ENCODE data around the gene DTD1.

Gene DTD1, protein sequence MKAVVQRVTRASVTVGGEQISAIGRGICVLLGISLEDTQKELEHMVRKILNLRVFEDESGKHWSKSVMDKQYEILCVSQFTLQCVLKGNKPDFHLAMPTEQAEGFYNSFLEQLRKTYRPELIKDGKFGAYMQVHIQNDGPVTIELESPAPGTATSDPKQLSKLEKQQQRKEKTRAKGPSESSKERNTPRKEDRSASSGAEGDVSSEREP
- long read RNA-seq, donor 1, transcript DTD1-201 (6 exons, 1,387 nt), result major isoform, 19 of 64 reads
- long read RNA-seq, donor 1, partial matches to known transcripts, result 45 of 64 reads
- long read RNA-seq, donor 1, other reads (novel, unspliced or antisense), result 0 of 64 reads
- long read RNA-seq, donor 2, transcript DTD1-201 (6 exons, 1,387 nt), result major isoform, 13 of 14 reads
- long read RNA-seq, donor 2, partial matches to known transcripts, result 0 of 14 reads
- long read RNA-seq, donor 2, other reads (novel, unspliced or antisense), result 0 of 14 reads
- long read RNA-seq, donor 3, transcript DTD1-201 (6 exons, 1,387 nt), result major isoform, 9 of 23 reads
- long read RNA-seq, donor 3, partial matches to known transcripts, result 14 of 23 reads
- long read RNA-seq, donor 3, other reads (novel, unspliced or antisense), result 0 of 23 reads
- long read RNA-seq, donor 4, transcript DTD1-201 (6 exons, 1,387 nt), result major isoform, 16 of 22 reads
- long read RNA-seq, donor 4, partial matches to known transcripts, result 5 of 22 reads
- long read RNA-seq, donor 4, other reads (novel, unspliced or antisense), result 0 of 22 reads
- long read RNA-seq, donor 5, transcript DTD1-201 (6 exons, 1,387 nt), result major isoform, 15 of 20 reads
- long read RNA-seq, donor 5, partial matches to known transcripts, result 5 of 20 reads
- long read RNA-seq, donor 5, other reads (novel, unspliced or antisense), result 0 of 20 reads
- long read RNA-seq, donor 6, transcript DTD1-201 (6 exons, 1,387 nt), result major isoform, 14 of 40 reads
- long read RNA-seq, donor 6, partial matches to known transcripts, result 24 of 40 reads
- long read RNA-seq, donor 6, other reads (novel, unspliced or antisense), result 0 of 40 reads
- long read RNA-seq, donor 7, transcript DTD1-201 (6 exons, 1,387 nt), result major isoform, 20 of 20 reads
- long read RNA-seq, donor 7, partial matches to known transcripts, result 0 of 20 reads
- long read RNA-seq, donor 7, other reads (novel, unspliced or antisense), result 0 of 20 reads
- long read RNA-seq, donor 8, transcript DTD1-201 (6 exons, 1,387 nt), result major isoform, 18 of 47 reads
- long read RNA-seq, donor 8, partial matches to known transcripts, result 29 of 47 reads
- long read RNA-seq, donor 8, other reads (novel, unspliced or antisense), result 0 of 47 reads

- peak; percentile 88 for DNase-seq
Measured at GRCh38 chr20:18587665-18588573, at the start of gene DTD1. DTD1 (plus strand) TSS chr20:18588054; CDS start chr20:18588073, 19 bp downstream.

DNA sequence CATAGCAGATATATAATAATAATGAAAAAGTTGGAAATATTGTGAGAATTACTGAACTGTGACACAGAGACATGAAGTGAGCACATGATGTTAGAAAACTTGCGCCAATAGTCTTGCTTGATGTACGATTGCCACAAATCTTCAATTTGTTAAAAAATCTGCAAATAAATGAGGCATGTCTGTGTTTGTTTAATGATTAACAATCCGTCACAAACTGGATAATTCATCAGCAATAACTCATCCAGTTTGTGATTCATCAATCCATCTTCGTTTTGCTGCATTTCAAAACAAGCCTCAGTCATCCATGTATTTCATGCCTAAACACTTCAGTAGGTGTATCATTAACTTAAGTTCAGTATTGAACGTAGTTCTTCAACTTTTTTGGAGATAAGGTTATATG is 46.1 kb upstream of the DTD1 start:
- no peak for DNase-seq

GRCh38 chr20:18543216-18543615 is 44.6 kb upstream of the DTD1 start:
- DNase-seq, result no peak

GRCh38 chr20:18543932-18544331 is 43.9 kb upstream of the DTD1 start:
- DNase-seq, result no peak

GRCh38 chr20:18545566-18545965 is 42.3 kb upstream of the DTD1 start:
- no peak for DNase-seq

DNA sequence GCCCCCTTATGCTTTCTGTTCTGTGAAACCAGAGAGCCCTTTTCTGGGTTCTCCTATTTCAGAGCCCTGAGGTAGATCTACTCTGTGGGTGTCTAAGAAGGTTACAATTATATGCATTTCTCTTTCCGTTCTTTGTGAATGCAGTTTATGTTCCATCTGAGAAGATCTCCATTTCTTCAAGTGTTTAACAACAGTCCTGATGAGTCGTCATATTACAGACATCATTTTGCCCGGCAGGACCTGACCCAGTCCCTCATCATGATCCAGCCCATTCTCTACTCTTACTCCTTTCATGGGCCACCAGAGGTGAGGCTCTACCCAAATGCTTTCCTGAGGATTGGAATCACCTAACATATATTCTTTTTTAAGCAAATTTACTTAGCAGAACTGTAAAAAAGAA is 39.4 kb upstream of the DTD1 start:
- DNase-seq, result no peak

DNA sequence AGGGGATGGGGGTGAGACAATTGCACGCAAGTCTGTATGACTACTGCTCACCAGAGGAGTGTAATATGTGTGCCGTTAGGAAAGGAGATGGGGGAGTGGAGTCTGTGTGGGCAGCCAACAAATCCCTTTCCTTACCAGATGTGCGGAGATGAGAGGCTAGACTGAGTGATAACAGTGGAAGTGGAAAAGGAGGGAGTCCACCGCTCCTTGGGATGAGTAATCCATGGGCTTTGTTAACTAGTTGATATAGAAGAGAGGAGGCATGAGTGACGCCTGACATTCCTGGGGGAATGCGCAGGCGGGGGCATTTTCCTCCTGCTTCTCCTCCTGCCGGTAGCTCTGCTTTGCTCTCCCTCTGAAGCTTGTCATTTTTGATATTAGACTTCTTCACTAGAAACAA is 34.1 kb upstream of the DTD1 start:
- no peak for DNase-seq

- peak; percentile 89 for DNase-seq
Measured at GRCh38 chr20:18566892-18567738, 20.7 kb upstream of the DTD1 start, which contains the start of gene SMIM26. SMIM26 (plus strand) TSS chr20:18567432; CDS start chr20:18567479, 47 bp downstream.

- no peak for DNase-seq
Measured at GRCh38 chr20:18567739-18568091, 20.1 kb upstream of the DTD1 start.

DNA sequence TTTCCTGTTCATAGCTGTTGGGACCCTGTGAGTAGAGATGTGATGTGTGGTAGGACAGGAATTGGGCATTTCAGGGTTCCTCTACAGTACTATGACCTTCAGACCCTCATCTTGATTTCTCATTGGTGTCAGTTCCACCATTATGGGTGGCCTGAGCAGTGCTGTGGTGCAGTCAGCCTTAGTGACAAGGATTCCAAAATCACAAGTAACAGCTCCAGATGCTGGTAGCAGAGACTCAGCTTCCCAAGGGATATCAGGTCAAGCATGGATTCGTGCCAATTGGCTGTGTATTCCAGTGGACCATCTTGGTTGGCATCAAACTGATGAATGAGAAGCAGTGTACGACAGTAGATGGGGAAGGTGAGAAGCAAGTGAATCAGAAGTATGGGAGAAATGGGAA is 16.8 kb upstream of the DTD1 start:
- DNase-seq, result no peak

GRCh38 chr20:18571578-18571977 is 16.3 kb upstream of the DTD1 start:
- no peak for DNase-seq

- DNase-seq, result no peak
Measured at GRCh38 chr20:18577942-18578341, 9.9 kb upstream of the DTD1 start.

GRCh38 chr20:18578581-18578980 is 9.3 kb upstream of the DTD1 start:
- no peak for DNase-seq

GRCh38 chr20:18580012-18580411 is 7.8 kb upstream of the DTD1 start:
- no peak for DNase-seq

GRCh38 chr20:18585134-18585533 is 2.7 kb upstream of the DTD1 start:
- no peak for DNase-seq

GRCh38 chr20:18588574-18588933 is 700 bp downstream of the DTD1 start:
- DNase-seq, result no peak

GRCh38 chr20:18589941-18590674 is 2.3 kb downstream of the DTD1 start:
- no peak for DNase-seq

DNA sequence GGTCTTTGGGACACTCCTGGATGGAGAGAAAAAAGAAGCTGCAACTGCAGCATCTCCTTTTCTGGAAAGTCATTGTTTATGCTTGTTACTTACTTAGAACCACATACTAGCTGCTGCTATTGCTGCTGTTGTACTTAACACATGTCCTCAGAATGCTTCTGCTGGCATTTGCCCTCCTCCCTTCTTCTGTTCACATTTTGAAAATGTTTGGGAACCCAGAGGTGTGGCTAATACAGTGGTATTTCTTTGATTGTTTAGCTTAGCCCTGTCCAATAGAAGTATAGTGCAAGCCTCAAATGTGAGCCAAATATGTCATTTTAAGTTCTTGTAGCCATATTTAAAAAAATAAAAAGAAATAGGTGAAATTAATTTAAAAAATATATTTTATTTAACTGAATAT is 8.4 kb downstream of the DTD1 start:
- DNase-seq, result no peak

- no peak for DNase-seq
Measured at GRCh38 chr20:18609741-18610140, 21.9 kb downstream of the DTD1 start.

- no peak for DNase-seq
Measured at GRCh38 chr20:18611492-18611891, 23.6 kb downstream of the DTD1 start.

Data from right kidney (tissue), 9 donors.